ENCODE data around the gene TBC1D9.

The TBC1D9 gene

GRCh38 chr4:140735779-140736391 is 20.3 kb downstream of the TBC1D9 start:
- Histone ChIP-seq H3K79me2 (ENCODE audit: insufficient read depth, low read length) (no peaks in the 10 kb centered on the region), H3K9me3 (ENCODE audit: insufficient read depth, low read length) (no peaks in the 10 kb centered on the region), H3K27ac (ENCODE audit: low read depth, low read length) (no peak overlapping the region), H3K36me3 (ENCODE audit: low read length) (no peaks in the 10 kb centered on the region), H3K9me2 (replicated peaks; ENCODE audit: insufficient read depth, low read length) (no peaks in the 10 kb centered on the region), H3K9ac (ENCODE audit: low read length) (no peak overlapping the region), H3F3A (ENCODE audit: insufficient read depth) (no peaks in the 10 kb centered on the region), H4K20me1 (ENCODE audit: low read depth, low read length) (no peaks in the 10 kb centered on the region), H3K27me3 (ENCODE audit: low read length) (no peaks in the 10 kb centered on the region), H3K4me3 (ENCODE audit: insufficient read depth, low read length, poor library complexity, severe bottlenecking) (no peak overlapping the region), H2AFZ (ENCODE audit: low read depth, low read length, severe bottlenecking) (no peak overlapping the region), H3K4me2 (ENCODE audit: low read depth, low read length, poor library complexity, severe bottlenecking) (no peak overlapping the region)
- TF ChIP-seq CTCF (IDR thresholded peaks at IDR 0.05; ENCODE audit: insufficient read depth, low read length, poor library complexity, severe bottlenecking) = no peak
- no peak for TF ChIP-seq EZH2phosphoT487 (conservative IDR thresholded peaks at IDR 0.05; ENCODE audit: low read length)

- Histone ChIP-seq H3K9me3 (ENCODE audit: insufficient read depth, low read length) (no peaks in the 10 kb centered on the region), H3K4me3 (ENCODE audit: insufficient read depth, low read length, poor library complexity, severe bottlenecking) (no peak overlapping the region), H3F3A (ENCODE audit: insufficient read depth) (no peaks in the 10 kb centered on the region), H2AFZ (ENCODE audit: low read depth, low read length, severe bottlenecking) (no peak overlapping the region), H3K36me3 (ENCODE audit: low read length) (no peaks in the 10 kb centered on the region), H3K79me2 (ENCODE audit: insufficient read depth, low read length) (no peaks in the 10 kb centered on the region), H3K9ac (ENCODE audit: low read length) (no peak overlapping the region), H3K27ac (ENCODE audit: low read depth, low read length) (no peak overlapping the region), H3K4me2 (ENCODE audit: low read depth, low read length, poor library complexity, severe bottlenecking) (no peak overlapping the region), H4K20me1 (ENCODE audit: low read depth, low read length) (no peaks in the 10 kb centered on the region), H3K27me3 (ENCODE audit: low read length) (no peaks in the 10 kb centered on the region), H3K9me2 (replicated peaks; ENCODE audit: insufficient read depth, low read length) (no peaks in the 10 kb centered on the region)
- TF ChIP-seq CTCF (IDR thresholded peaks at IDR 0.05; ENCODE audit: insufficient read depth, low read length, poor library complexity, severe bottlenecking) (no peak), EZH2phosphoT487 (conservative IDR thresholded peaks at IDR 0.05; ENCODE audit: low read length) (no peak)
These were observed 20.9 kb downstream of the TBC1D9 start for GRCh38 chr4:140735317-140735716.

DNA sequence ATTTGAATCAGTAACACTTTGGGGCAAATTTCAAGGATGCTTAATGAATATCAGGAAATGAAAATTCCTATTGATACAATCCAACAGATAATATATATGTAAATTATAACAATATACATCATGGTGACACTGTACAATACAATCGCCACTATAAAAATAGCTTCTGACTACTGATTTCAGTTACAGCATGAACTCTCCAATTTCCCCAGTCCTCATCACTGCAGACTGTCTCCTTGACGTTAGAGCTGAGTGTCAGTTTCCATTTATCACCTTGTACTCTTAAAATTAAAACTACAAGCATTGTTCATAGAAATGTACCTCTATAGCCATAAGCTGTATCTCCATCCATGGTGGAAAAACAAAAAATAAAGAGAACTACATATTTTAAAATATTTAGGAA is 23.4 kb downstream of the TBC1D9 start:
- no peak overlapping the region for H3K4me2 ChIP-seq (ENCODE audit: low read depth, low read length, poor library complexity, severe bottlenecking)
- H3K9ac ChIP-seq (ENCODE audit: low read length) = no peak overlapping the region
- no peaks in the 10 kb centered on the region for H3F3A ChIP-seq (ENCODE audit: insufficient read depth)
- no peak overlapping the region for H3K4me3 ChIP-seq (ENCODE audit: insufficient read depth, low read length, poor library complexity, severe bottlenecking)
- no peak overlapping the region for H3K27ac ChIP-seq (ENCODE audit: low read depth, low read length)
- no peaks in the 10 kb centered on the region for H4K20me1 ChIP-seq (ENCODE audit: low read depth, low read length)
- H3K9me2 ChIP-seq (replicated peaks; ENCODE audit: insufficient read depth, low read length) = no peaks in the 10 kb centered on the region
- no peaks in the 10 kb centered on the region for H3K36me3 ChIP-seq (ENCODE audit: low read length)
- no peak overlapping the region for H2AFZ ChIP-seq (ENCODE audit: low read depth, low read length, severe bottlenecking)
- no peaks in the 10 kb centered on the region for H3K79me2 ChIP-seq (ENCODE audit: insufficient read depth, low read length)
- TF ChIP-seq EZH2phosphoT487 (conservative IDR thresholded peaks at IDR 0.05; ENCODE audit: low read length) = no peak
- H3K9me3 ChIP-seq (ENCODE audit: insufficient read depth, low read length) = no peaks in the 10 kb centered on the region
- H3K27me3 ChIP-seq (ENCODE audit: low read length) = no peaks in the 10 kb centered on the region

DNA sequence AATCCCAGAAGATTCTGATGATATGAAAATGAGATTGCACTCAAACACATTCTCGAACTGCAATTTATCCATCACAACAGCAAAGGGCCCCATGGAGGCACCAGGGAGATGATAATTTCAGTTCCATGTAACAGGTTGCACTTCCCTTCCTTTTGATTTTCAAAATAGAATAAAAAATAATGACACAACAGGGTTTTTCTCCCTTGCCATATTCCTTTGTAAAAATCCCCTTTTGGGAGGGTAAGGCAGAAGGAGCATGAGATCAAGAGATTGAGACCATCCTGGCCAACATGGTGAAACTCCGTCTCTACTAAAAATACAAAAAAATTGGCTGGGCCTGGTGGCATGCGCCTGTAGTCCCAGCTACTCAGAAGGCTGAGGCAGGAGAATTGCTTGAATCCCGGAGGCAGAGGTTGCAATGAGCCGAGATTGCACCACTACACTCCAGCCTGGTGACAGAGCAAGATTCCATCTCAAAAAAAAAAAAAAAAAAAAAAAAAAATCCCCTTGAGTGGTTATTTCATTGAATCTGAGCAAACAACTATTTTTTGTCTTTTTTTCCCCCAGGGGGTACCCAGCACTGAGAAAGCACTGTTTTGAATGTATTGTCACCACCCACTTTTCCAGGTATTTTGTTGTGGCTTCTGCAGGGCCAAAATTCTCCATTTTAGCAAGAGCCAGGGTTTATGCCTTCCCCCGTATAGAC is 26.7 kb downstream of the TBC1D9 start:
- Histone ChIP-seq H3K27ac (ENCODE audit: low read depth, low read length) (no peak overlapping the region), H3K9me2 (replicated peaks; ENCODE audit: insufficient read depth, low read length) (no peaks in the 10 kb centered on the region), H3K4me3 (ENCODE audit: insufficient read depth, low read length, poor library complexity, severe bottlenecking) (no peak overlapping the region), H3K9me3 (ENCODE audit: insufficient read depth, low read length) (no peaks in the 10 kb centered on the region), H3F3A (ENCODE audit: insufficient read depth) (no peaks in the 10 kb centered on the region), H3K9ac (ENCODE audit: low read length) (no peak overlapping the region), H3K27me3 (ENCODE audit: low read length) (no peaks in the 10 kb centered on the region), H4K20me1 (ENCODE audit: low read depth, low read length) (no peaks in the 10 kb centered on the region), H2AFZ (ENCODE audit: low read depth, low read length, severe bottlenecking) (no peak overlapping the region), H3K36me3 (ENCODE audit: low read length) (no peaks in the 10 kb centered on the region), H3K79me2 (ENCODE audit: insufficient read depth, low read length) (no peaks in the 10 kb centered on the region), H3K4me2 (ENCODE audit: low read depth, low read length, poor library complexity, severe bottlenecking) (no peak overlapping the region)
- TF ChIP-seq CTCF (IDR thresholded peaks at IDR 0.05; ENCODE audit: insufficient read depth, low read length, poor library complexity, severe bottlenecking) (no peak), EZH2phosphoT487 (conservative IDR thresholded peaks at IDR 0.05; ENCODE audit: low read length) (no peak)

Measured in SU-DHL-6 (cell line).